Measurements from ENCODE around the gene EPS8L1.

GRCh38 chr19:55067869-55068268 lies 7.8 kb upstream of the EPS8L1 start:
- no peak for TF ChIP-seq CTCF (conservative IDR thresholded peaks at IDR 0.05)
- TF ChIP-seq EZH2 (IDR thresholded peaks at IDR 0.05; ENCODE audit: low read depth) = no peak

All from PC-9 (cell line).